Activated T-cell treated with anti-CD3 and anti-CD28 coated beads, Interleukin-2, amount 50 U/mL, for 4 hours (primary cell): ENCODE results near the gene CELA3A. TPM values are rescaled to one million over a fixed set of nuclear protein-coding genes. Genes with fewer than 3 reads are reported as not detected.
"Not testable (repeated sequence)": the region's sequence is repeated elsewhere in the genome, so short reads cannot be mapped to it uniquely, and the experiment has no call there.

ENCODE experiments used
- ATAC-seq, 2 donors: fragments of 200-7000 bp; cut with Tn5 transposase; one replicate each; pipeline ENCODE4 v1.10.0; 2021
- DNase-seq: peaks from one replicate; pipeline ENCODE4 v3.0.0-alpha.2; 2020
- H3K27me3 Mint-ChIP-seq: one replicate; pipeline ENCODE4 v1.8.0; 2021; ENCODE audit warnings: low read depth, mixed read lengths
- H3K36me3 Mint-ChIP-seq: one replicate; pipeline ENCODE4 v1.8.0; 2022; ENCODE audit warnings: mixed read lengths; ENCODE audit not compliant: insufficient read depth
- H3K4me1 Mint-ChIP-seq: one replicate; pipeline ENCODE4 v1.8.0; 2021; ENCODE audit warnings: low read depth, mixed read lengths
- H3K4me3 Mint-ChIP-seq: one replicate; pipeline ENCODE4 v1.8.0; 2021; ENCODE audit warnings: mild to moderate bottlenecking, moderate library complexity, mixed read lengths
- H3K9me3 Mint-ChIP-seq: one replicate; pipeline ENCODE4 v1.8.0; 2021; ENCODE audit warnings: mixed read lengths
- total RNA-seq, 3 donors: library from RNA; stranded (reverse); gene quantifications; one replicate each; pipeline ENCODE4 v1.2.1, GENCODE V29; 2021

The CELA3A gene
- total RNA-seq, 3 donors from 2014 or later = 4.0 to 8.1 (median 6.9) TPM

- H3K9me3 Mint-ChIP-seq = no peaks in the 10 kb centered on the region
- H3K4me3 Mint-ChIP-seq = no peak overlapping the region
- H3K27me3 Mint-ChIP-seq = no peaks in the 10 kb centered on the region
- peaks cover 2% of the 10 kb centered on the region for H3K36me3 Mint-ChIP-seq
- DNase-seq (no peak), ATAC-seq (no peak)
- peaks cover 39% of the 10 kb centered on the region for H3K4me1 Mint-ChIP-seq
Observed at GRCh38 chr1:22021061-22021460, 19.6 kb downstream of the CELA3A start.

GRCh38 chr1:22024485-22025367 is 23.3 kb downstream of the CELA3A start:
- Mint-ChIP-seq H3K4me3 (peak overlapping the region; percentile 97), H3K27me3 (no peaks in the 10 kb centered on the region), H3K9me3 (no peaks in the 10 kb centered on the region), H3K4me1 (peaks cover 45% of the 10 kb centered on the region), H3K36me3 (peaks cover 5% of the 10 kb centered on the region)
- DNase-seq = peak; percentile 53
- ATAC-seq = peak; percentile 75 to 79

- Mint-ChIP-seq H3K4me3 (peak overlapping the region; percentile 97), H3K27me3 (no peaks in the 10 kb centered on the region), H3K4me1 (peaks cover 53% of the 10 kb centered on the region), H3K9me3 (no peaks in the 10 kb centered on the region), H3K36me3 (peaks cover 5% of the 10 kb centered on the region)
- peak; percentile 86 for DNase-seq
- peak; percentile 83 to 84 for ATAC-seq
Observed at GRCh38 chr1:22025368-22026155, 24.1 kb downstream of the CELA3A start.

DNA sequence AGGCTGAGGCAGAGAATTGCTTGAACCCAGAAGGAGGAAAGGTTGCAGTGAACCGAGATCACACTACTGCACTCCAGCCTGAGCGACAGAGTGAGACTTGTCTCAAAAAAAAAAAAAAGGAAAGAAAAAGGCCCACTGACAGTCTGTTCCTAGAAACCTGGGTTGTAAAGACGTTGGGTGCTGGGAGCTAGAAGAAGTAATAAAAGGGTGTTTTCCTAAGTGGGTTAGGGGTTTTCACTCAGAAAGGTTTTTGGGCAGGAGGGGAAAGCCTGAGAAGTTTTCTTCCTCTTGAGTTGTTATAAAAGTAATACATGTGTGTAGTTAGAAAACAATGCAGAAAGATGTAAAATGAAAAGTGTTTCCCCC is 25.4 kb downstream of the CELA3A start:
- Mint-ChIP-seq H3K4me1 (peaks cover 63% of the 10 kb centered on the region), H3K36me3 (peaks cover 5% of the 10 kb centered on the region), H3K27me3 (no peaks in the 10 kb centered on the region), H3K9me3 (no peaks in the 10 kb centered on the region), H3K4me3 (peak overlapping the region; percentile 97)
- ATAC-seq (no peak), DNase-seq (no peak)

- H3K27me3 Mint-ChIP-seq = no peaks in the 10 kb centered on the region
- no peak overlapping the region for H3K4me3 Mint-ChIP-seq
- peaks cover 5% of the 10 kb centered on the region for H3K36me3 Mint-ChIP-seq
- no peak for DNase-seq
- no peak for ATAC-seq
- H3K4me1 Mint-ChIP-seq = peaks cover 48% of the 10 kb centered on the region
- no peaks in the 10 kb centered on the region for H3K9me3 Mint-ChIP-seq
Observed at GRCh38 chr1:22030057-22030456, 28.6 kb downstream of the CELA3A start.

DNA sequence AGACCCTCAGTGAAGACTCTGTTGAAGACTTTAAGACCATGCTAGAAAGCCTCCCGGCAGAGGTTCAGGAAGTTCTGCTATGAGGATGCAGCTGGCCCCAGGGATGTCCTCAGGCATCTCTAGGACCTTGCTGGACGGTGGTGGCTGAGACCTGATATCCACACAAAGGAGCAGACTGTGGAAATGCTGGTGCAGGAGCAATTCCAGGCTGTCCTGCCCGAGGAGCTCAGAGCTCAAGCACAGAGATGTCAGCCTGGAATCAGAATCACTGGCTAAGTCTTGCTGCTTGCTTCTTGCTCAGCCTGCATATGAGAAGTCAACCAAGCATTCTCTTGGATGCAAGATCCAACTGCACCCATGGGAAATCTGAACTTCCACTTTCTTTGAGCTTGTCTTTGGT is 29.0 kb downstream of the CELA3A start:
- ATAC-seq (no peak), DNase-seq (no peak)
- no peaks in the 10 kb centered on the region for H3K9me3 Mint-ChIP-seq
- H3K27me3 Mint-ChIP-seq = no peaks in the 10 kb centered on the region
- no peak overlapping the region for H3K4me3 Mint-ChIP-seq
- peaks cover 48% of the 10 kb centered on the region for H3K4me1 Mint-ChIP-seq
- H3K36me3 Mint-ChIP-seq = peaks cover 5% of the 10 kb centered on the region

- Mint-ChIP-seq H3K27me3 (no peaks in the 10 kb centered on the region), H3K9me3 (no peaks in the 10 kb centered on the region), H3K36me3 (peaks cover 3% of the 10 kb centered on the region), H3K4me1 (peaks cover 42% of the 10 kb centered on the region), H3K4me3 (peak overlapping the region; percentile 56)
- DNase-seq (peak; percentile 34), ATAC-seq (peak; percentile 65 to 85)
Observed at GRCh38 chr1:22031214-22031962, 29.9 kb downstream of the CELA3A start.

- DNase-seq, H3K4me3 Mint-ChIP-seq, ATAC-seq, H3K9me3 Mint-ChIP-seq, H3K36me3 Mint-ChIP-seq, H3K27me3 Mint-ChIP-seq: not testable (repeated sequence)
- H3K4me1 Mint-ChIP-seq = peaks cover 47% of the 10 kb centered on the region
Observed at GRCh38 chr1:22034834-22035233, 33.4 kb downstream of the CELA3A start.

- no peak for ATAC-seq
- Mint-ChIP-seq H3K27me3 (no peaks in the 10 kb centered on the region), H3K9me3 (no peaks in the 10 kb centered on the region), H3K36me3 (no peaks in the 10 kb centered on the region), H3K4me3 (no peak overlapping the region), H3K4me1 (peaks cover 45% of the 10 kb centered on the region)
- no peak for DNase-seq
Observed at GRCh38 chr1:22037520-22037919, 36.1 kb downstream of the CELA3A start.

- Mint-ChIP-seq H3K4me1 (peaks cover 49% of the 10 kb centered on the region), H3K4me3 (no peak overlapping the region), H3K36me3 (no peaks in the 10 kb centered on the region), H3K9me3 (no peaks in the 10 kb centered on the region), H3K27me3 (no peaks in the 10 kb centered on the region)
- ATAC-seq (no peak), DNase-seq (no peak)
Observed at GRCh38 chr1:22038036-22038435, 36.6 kb downstream of the CELA3A start.

DNA sequence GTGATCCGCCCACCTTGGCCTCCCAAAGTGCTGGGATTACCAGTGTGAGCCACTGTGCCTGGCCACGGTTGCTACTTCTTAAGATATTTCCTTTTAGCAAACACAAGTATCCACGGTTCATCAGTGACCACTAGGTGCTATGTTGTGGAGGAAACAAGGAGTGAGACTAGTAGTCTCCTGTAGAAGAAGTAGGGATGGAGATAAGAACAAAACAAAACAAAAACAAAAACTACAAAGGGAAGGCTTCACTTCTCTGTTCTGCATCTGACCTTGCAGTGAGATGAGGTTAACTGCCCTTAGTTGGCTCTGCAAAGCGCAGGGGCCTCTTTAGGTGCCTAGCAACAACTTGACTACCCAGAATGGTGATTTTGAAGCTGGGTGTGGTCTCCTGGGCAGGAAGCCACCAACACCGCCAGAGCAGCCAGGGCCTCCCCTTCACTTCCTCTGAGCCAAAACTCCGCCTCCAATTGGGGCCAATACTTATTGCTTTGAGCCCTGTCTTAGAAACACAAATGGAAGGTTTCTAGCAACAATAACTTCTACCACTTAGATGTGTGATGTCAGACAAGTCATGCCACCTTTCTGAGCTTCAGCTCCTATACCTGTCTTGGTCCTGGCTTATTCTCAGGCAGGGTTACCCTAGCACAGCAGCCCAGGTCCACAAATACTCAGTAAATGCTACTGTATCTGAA is 38.3 kb downstream of the CELA3A start:
- H3K9me3 Mint-ChIP-seq = no peaks in the 10 kb centered on the region
- peak; percentile 99 to 100 for ATAC-seq
- H3K4me3 Mint-ChIP-seq = peak overlapping the region; percentile 70
- no peaks in the 10 kb centered on the region for H3K27me3 Mint-ChIP-seq
- no peaks in the 10 kb centered on the region for H3K36me3 Mint-ChIP-seq
- peak; percentile 72 for DNase-seq
- peaks cover 59% of the 10 kb centered on the region for H3K4me1 Mint-ChIP-seq

DNA sequence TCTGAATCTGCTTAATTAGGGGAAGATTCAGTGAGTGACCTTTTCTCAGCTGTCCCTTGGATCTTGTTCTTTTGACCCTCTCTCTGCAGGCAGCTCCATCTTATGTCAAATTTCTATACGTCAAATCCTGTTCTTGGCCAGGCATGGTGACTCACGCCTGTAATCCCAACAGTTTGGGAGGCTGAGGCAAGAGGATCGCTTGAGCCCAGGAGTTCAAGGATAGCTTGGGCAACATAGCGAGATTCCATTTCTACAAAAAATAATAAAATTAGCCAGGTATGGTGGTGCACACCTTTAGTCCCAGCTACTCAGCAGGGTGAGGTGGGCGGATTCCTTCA is 38.8 kb downstream of the CELA3A start:
- ATAC-seq (no peak), DNase-seq (no peak)
- peaks cover under 1% of the 10 kb centered on the region for H3K36me3 Mint-ChIP-seq
- peak overlapping the region; percentile 70 for H3K4me3 Mint-ChIP-seq
- no peaks in the 10 kb centered on the region for H3K27me3 Mint-ChIP-seq
- H3K9me3 Mint-ChIP-seq = peaks cover 1% of the 10 kb centered on the region
- H3K4me1 Mint-ChIP-seq = peaks cover 64% of the 10 kb centered on the region

- peaks cover 68% of the 10 kb centered on the region for H3K4me1 Mint-ChIP-seq
- H3K36me3 Mint-ChIP-seq = peaks cover 3% of the 10 kb centered on the region
- no peak for DNase-seq
- no peak for ATAC-seq
- peaks cover 4% of the 10 kb centered on the region for H3K9me3 Mint-ChIP-seq
- no peaks in the 10 kb centered on the region for H3K27me3 Mint-ChIP-seq
- H3K4me3 Mint-ChIP-seq = no peak overlapping the region
Observed at GRCh38 chr1:22041505-22041904, 40.0 kb downstream of the CELA3A start.
